ENCODE data around the gene EIF2S1.

GRCh38 chr14:67317822-67318221, 42.3 kb upstream of the EIF2S1 start:
- TF ChIP-seq CTCF (IDR thresholded peaks at IDR 0.05 in 2 of 3, conservative IDR thresholded peaks at IDR 0.05 in 1 of 3; ENCODE audit: borderline replicate concordance in 1 of 3, insufficient read depth in 1 of 3, low read depth in 2 of 3, low read length in 2 of 3) = no peak
- no peak for TF ChIP-seq FOSL1 (IDR thresholded peaks at IDR 0.05; ENCODE audit: low read depth)

Data from HCT116 (cell line).